ENCODE measurements around the gene ZNF438.

ZNF438 gene

DNA sequence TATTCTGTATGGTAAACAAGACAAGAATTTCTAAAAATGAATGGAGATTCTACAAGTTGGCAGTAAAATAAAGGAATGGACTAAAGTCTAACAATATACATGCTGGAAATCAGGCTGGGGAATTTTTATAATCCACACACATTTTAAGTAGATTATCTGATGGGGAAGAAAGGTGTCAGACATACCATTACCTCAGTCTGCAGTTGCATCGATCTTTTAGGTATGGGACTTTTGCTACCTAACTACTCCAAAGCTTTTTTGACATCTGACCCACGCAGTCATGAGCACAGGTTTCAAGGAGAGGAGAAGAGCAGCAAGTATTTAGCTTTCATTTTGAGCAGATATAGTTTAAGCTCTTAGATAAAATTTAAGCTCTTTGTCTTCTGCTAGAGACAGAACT, 113.0 kb downstream of the ZNF438 start:
- no peaks in the 10 kb centered on the region for H3K27me3 ChIP-seq (ENCODE audit: insufficient read depth, poor library complexity, severe bottlenecking)
- no peak for TF ChIP-seq SPI1 (IDR thresholded peaks at IDR 0.05; ENCODE audit: borderline replicate concordance, low read depth)
- no peak for TF ChIP-seq POLR2AphosphoS5 (IDR thresholded peaks at IDR 0.05; ENCODE audit: low read depth)
- TF ChIP-seq, protein P1, sequence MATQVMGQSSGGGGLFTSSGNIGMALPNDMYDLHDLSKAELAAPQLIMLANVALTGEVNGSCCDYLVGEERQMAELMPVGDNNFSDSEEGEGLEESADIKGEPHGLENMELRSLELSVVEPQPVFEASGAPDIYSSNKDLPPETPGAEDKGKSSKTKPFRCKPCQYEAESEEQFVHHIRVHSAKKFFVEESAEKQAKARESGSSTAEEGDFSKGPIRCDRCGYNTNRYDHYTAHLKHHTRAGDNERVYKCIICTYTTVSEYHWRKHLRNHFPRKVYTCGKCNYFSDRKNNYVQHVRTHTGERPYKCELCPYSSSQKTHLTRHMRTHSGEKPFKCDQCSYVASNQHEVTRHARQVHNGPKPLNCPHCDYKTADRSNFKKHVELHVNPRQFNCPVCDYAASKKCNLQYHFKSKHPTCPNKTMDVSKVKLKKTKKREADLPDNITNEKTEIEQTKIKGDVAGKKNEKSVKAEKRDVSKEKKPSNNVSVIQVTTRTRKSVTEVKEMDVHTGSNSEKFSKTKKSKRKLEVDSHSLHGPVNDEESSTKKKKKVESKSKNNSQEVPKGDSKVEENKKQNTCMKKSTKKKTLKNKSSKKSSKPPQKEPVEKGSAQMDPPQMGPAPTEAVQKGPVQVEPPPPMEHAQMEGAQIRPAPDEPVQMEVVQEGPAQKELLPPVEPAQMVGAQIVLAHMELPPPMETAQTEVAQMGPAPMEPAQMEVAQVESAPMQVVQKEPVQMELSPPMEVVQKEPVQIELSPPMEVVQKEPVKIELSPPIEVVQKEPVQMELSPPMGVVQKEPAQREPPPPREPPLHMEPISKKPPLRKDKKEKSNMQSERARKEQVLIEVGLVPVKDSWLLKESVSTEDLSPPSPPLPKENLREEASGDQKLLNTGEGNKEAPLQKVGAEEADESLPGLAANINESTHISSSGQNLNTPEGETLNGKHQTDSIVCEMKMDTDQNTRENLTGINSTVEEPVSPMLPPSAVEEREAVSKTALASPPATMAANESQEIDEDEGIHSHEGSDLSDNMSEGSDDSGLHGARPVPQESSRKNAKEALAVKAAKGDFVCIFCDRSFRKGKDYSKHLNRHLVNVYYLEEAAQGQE (IDR thresholded peaks at IDR 0.05; ENCODE audit: insufficient replicate concordance, low read depth), result no peak
- TF ChIP-seq, protein P2, sequence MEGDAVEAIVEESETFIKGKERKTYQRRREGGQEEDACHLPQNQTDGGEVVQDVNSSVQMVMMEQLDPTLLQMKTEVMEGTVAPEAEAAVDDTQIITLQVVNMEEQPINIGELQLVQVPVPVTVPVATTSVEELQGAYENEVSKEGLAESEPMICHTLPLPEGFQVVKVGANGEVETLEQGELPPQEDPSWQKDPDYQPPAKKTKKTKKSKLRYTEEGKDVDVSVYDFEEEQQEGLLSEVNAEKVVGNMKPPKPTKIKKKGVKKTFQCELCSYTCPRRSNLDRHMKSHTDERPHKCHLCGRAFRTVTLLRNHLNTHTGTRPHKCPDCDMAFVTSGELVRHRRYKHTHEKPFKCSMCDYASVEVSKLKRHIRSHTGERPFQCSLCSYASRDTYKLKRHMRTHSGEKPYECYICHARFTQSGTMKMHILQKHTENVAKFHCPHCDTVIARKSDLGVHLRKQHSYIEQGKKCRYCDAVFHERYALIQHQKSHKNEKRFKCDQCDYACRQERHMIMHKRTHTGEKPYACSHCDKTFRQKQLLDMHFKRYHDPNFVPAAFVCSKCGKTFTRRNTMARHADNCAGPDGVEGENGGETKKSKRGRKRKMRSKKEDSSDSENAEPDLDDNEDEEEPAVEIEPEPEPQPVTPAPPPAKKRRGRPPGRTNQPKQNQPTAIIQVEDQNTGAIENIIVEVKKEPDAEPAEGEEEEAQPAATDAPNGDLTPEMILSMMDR (IDR thresholded peaks at IDR 0.05; ENCODE audit: insufficient read depth, low read length), result no peak
- TF ChIP-seq GABPA (IDR thresholded peaks at IDR 0.05; ENCODE audit: low read depth), result no peak
- DNase-seq (ENCODE audit: low read depth in 1 of 2, low spot score in 1 of 2), result no peak

DNA sequence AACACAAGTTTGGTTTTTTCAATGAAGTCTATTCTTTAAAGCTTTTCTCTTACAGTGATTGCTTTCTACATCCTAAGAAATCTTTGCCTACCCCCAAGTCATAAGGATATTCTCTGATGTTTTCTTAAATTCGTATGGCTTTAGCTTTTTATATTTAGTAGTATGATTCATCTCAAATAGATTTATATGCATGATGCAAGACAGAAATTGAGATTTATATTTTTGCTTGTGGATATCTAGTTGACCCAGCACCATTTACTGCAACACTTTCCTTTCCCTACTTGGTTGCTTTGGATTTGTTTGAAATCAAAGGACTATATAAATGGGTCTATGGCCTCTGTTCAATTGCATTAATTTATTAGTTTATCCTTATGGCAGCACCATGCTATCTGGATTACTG, 113.9 kb downstream of the ZNF438 start:
- no peaks in the 10 kb centered on the region for H3K27me3 ChIP-seq (ENCODE audit: insufficient read depth, poor library complexity, severe bottlenecking)
- H3K27ac ChIP-seq (replicated peaks), result no peak overlapping the region
- TF ChIP-seq SPI1 (IDR thresholded peaks at IDR 0.05; ENCODE audit: borderline replicate concordance, low read depth) (no peak), POLR2AphosphoS5 (IDR thresholded peaks at IDR 0.05; ENCODE audit: low read depth) (no peak), GABPA (IDR thresholded peaks at IDR 0.05; ENCODE audit: low read depth) (no peak)
- TF ChIP-seq, protein P1 (IDR thresholded peaks at IDR 0.05; ENCODE audit: insufficient replicate concordance, low read depth), result no peak
- TF ChIP-seq, protein P2 (IDR thresholded peaks at IDR 0.05; ENCODE audit: insufficient read depth, low read length), result no peak
- no peak overlapping the region for H3K4me3 ChIP-seq (replicated peaks; ENCODE audit: insufficient read depth, low read length)
- DNase-seq (ENCODE audit: low read depth in 1 of 2, low spot score in 1 of 2), result no peak

More for the DNA sequence above, 113.0 kb downstream of the ZNF438 start:
- no peak overlapping the region for H3K27ac ChIP-seq (replicated peaks)
- H3K4me3 ChIP-seq (replicated peaks; ENCODE audit: insufficient read depth, low read length), result no peak overlapping the region

DNA sequence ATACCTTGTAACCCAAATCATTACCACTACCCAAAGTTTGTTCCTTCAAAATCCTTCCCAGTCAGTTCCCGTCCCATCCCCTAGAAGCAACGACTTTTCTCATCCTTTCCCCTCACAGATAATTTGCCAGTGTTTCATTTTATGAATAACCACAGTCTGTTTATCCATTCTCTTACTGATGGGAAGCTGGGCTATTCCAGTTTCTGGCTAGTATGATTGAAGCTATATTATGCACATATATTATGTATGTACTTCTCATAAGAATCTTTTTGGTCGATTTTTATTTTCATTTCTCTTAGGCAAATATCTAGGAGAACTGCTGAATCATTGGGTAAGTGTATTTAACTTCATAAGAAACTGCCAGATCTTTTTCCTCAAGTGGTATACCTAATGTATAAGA, 114.6 kb downstream of the ZNF438 start:
- TF ChIP-seq, protein P2 (IDR thresholded peaks at IDR 0.05; ENCODE audit: insufficient read depth, low read length), result no peak
- no peak for TF ChIP-seq GABPA (IDR thresholded peaks at IDR 0.05; ENCODE audit: low read depth)
- no peak for TF ChIP-seq POLR2AphosphoS5 (IDR thresholded peaks at IDR 0.05; ENCODE audit: low read depth)
- TF ChIP-seq, protein P1 (IDR thresholded peaks at IDR 0.05; ENCODE audit: insufficient replicate concordance, low read depth), result no peak
- no peak for TF ChIP-seq SPI1 (IDR thresholded peaks at IDR 0.05; ENCODE audit: borderline replicate concordance, low read depth)

More for the DNA sequence above, 114.6 kb downstream of the ZNF438 start:
- no peak overlapping the region for H3K4me3 ChIP-seq (replicated peaks; ENCODE audit: insufficient read depth, low read length)
- no peak for DNase-seq (ENCODE audit: low read depth in 1 of 2, low spot score in 1 of 2)
- no peak overlapping the region for H3K27ac ChIP-seq (replicated peaks)
- no peaks in the 10 kb centered on the region for H3K27me3 ChIP-seq (ENCODE audit: insufficient read depth, poor library complexity, severe bottlenecking)
